ENCODE measurements around the gene SMIM44.

GRCh38 chr19:3500429-3501101, 17.3 kb upstream of the SMIM44 start, which contains the start of gene DOHH:
- TF ChIP-seq SREBF2 (CRISPR knock-in tag; IDR thresholded peaks at IDR 0.05), result no peak
- peak in 1 of 2 experiments; percentile 99; a peak in 2 of 4 replicates for TF ChIP-seq BCLAF1 (IDR thresholded peaks at IDR 0.05; ENCODE audit: borderline replicate concordance in 1 of 2, control insufficient read depth in 1 of 2, low read depth in 2 of 2, low read length in 1 of 2)
- peak; percentile 90; the same call in 1 of the 2 replicates for TF ChIP-seq HMGXB4 (CRISPR knock-in tag; IDR thresholded peaks at IDR 0.05)

All from K562 (cell line).